B cell (primary cell): ENCODE measurements around the gene MPZL3. TPM values are rescaled to one million over a fixed set of nuclear protein-coding genes. Genes with fewer than 3 reads are reported as not detected.

Experiments used
- ATAC-seq: fragments of 200-7000 bp; cut with Tn5 transposase; one replicate; pipeline ENCODE4 v1.10.0; 2021; ENCODE audit warnings: low read depth, mild to moderate bottlenecking, moderate number of reproducible peaks, moderate library complexity
- CTCF ChIA-PET: fragments of 350-600 bp; sonication (Branson Sonifier 250); formaldehyde crosslinking; loops from one replicate; lab custom pipeline; 2021; ENCODE audit warnings: antibody characterized with exemption, inconsistent platforms; lab: Charles Lee
- POLR2A ChIA-PET: fragments of 350-600 bp; sonication (Branson Sonifier 250); formaldehyde crosslinking; loops from one replicate; lab custom pipeline; 2021; ENCODE audit warnings: antibody characterized with exemption; lab: Charles Lee
- DNase-seq: peaks from one replicate; pipeline ENCODE4 v3.0.0; 2013
- H2AFZ ChIP-seq: 2 replicates; pipeline ENCODE4 v1.6.1; 2012; ENCODE audit warnings: mild to moderate bottlenecking, low read depth, low read length; ENCODE audit not compliant: insufficient read depth, poor library complexity, severe bottlenecking
- H3K27ac ChIP-seq, 2 donors: 1 replicate in 1 of 2; 2 replicates in 1 of 2; pipeline ENCODE4 v1.5.1; 2012 to 2013; ENCODE audit warnings: low read length in 2 of 2, mild to moderate bottlenecking in 2 of 2, moderate library complexity in 1 of 2
- H3K27me3 ChIP-seq, 4 experiments: fragments of 200-600 bp in 1 of 4; sonication (generic) in 1 of 4; replicated peaks in 1 of 4; 1 replicate in 2 of 4; 2 replicates in 2 of 4; pipeline versions ENCODE4 v1.6.1 to v1.7.0; 2013 to 2016; ENCODE audit warnings: low read length in 3 of 4, mild to moderate bottlenecking in 2 of 4, mixed read lengths in 1 of 4, moderate library complexity in 1 of 4; ENCODE audit not compliant: insufficient read depth in 4 of 4, control insufficient read depth in 3 of 4; ENCODE audit errors: control extremely low read depth in 1 of 4
- H3K36me3 ChIP-seq, 2 experiments: replicated peaks in 1 of 2; 1 replicate in 1 of 2; 2 replicates in 1 of 2; pipeline versions ENCODE4 v1.6.1 to v1.7.1; 2013; ENCODE audit warnings: low read length in 1 of 2; ENCODE audit not compliant: insufficient read depth in 2 of 2, control insufficient read depth in 1 of 2; ENCODE audit errors: control extremely low read depth in 1 of 2, extremely low read depth in 1 of 2
- H3K4me1 ChIP-seq, 2 donors: fragments of 200-600 bp in 1 of 2; sonication (generic) in 1 of 2; 1 replicate in 1 of 2; 2 replicates in 1 of 2; pipeline versions ENCODE4 v1.5.1 to v1.6.1; 2013 to 2017; ENCODE audit warnings: low read length in 2 of 2; ENCODE audit not compliant: control insufficient read depth in 2 of 2, insufficient read depth in 2 of 2
- H3K4me2 ChIP-seq: replicated peaks from 2 replicates; pipeline ENCODE3; 2012; ENCODE audit warnings: mild to moderate bottlenecking, low read depth, low read length; ENCODE audit not compliant: poor library complexity, severe bottlenecking
- H3K4me3 ChIP-seq, 5 experiments: fragments of 200-600 bp in 1 of 5; sonication (generic) in 1 of 5; 1 replicate in 3 of 5; 2 replicates in 2 of 5; pipeline versions ENCODE4 v1.5.1 to v1.7.0; 2011 to 2016; ENCODE audit warnings: low read length in 4 of 5, mild to moderate bottlenecking in 4 of 5, low read depth in 2 of 5, control low read depth in 1 of 5, moderate library complexity in 1 of 5; ENCODE audit not compliant: insufficient read depth in 1 of 5; ENCODE audit errors: control extremely low read depth in 1 of 5, extremely low read depth in 1 of 5
- H3K79me2 ChIP-seq: fragments of 200-600 bp; sonication (generic); one replicate; pipeline ENCODE4 v1.6.0; 2016; ENCODE audit warnings: low read length; ENCODE audit not compliant: control insufficient read depth, insufficient read depth
- H3K9ac ChIP-seq: fragments of 200-600 bp; sonication (generic); 2 replicates; pipeline ENCODE4 v1.6.1; 2017; ENCODE audit warnings: mild to moderate bottlenecking, low read length, moderate library complexity
- H3K9me3 ChIP-seq, 3 donors: one replicate each; pipeline versions ENCODE4 v1.6.1 to v1.7.1; 2013; ENCODE audit warnings: low read length in 2 of 3; ENCODE audit not compliant: control insufficient read depth in 2 of 3, insufficient read depth in 1 of 3; ENCODE audit errors: control extremely low read depth in 1 of 3
- H4K20me1 ChIP-seq: 2 replicates; pipeline ENCODE4 v1.6.0; 2012; ENCODE audit warnings: mild to moderate bottlenecking, low read length; ENCODE audit not compliant: insufficient read depth, control insufficient read depth, poor library complexity, severe bottlenecking
- H3K27ac Mint-ChIP-seq: one replicate; pipeline ENCODE4 v1.8.0; 2021; ENCODE audit warnings: mixed read lengths
- H3K27me3 Mint-ChIP-seq: one replicate; pipeline ENCODE4 v1.8.0; 2021; ENCODE audit warnings: mixed read lengths
- H3K4me1 Mint-ChIP-seq: one replicate; pipeline ENCODE4 v1.8.0; 2021; ENCODE audit warnings: mixed read lengths
- H3K4me3 Mint-ChIP-seq: one replicate; pipeline ENCODE4 v1.8.0; 2021; ENCODE audit warnings: mixed read lengths
- H3K9me3 Mint-ChIP-seq: one replicate; pipeline ENCODE4 v1.8.0; 2022; ENCODE audit warnings: mixed read lengths; ENCODE audit not compliant: insufficient read depth
- EZH2 ChIP-seq: IDR thresholded peaks from 2 replicates; pipeline ENCODE4 v1.6.1; 2012; ENCODE audit warnings: borderline replicate concordance, low read depth, mild to moderate bottlenecking, moderate library complexity, low read length; ENCODE audit not compliant: insufficient read depth, poor library complexity, severe bottlenecking
- WGBS: methylation state at CpG from one replicate; pipeline ENCODE4 v1.1.5; 2013; ENCODE audit warnings: missing lambda C conversion rate; ENCODE audit not compliant: insufficient coverage; 5-methylcytosine and 5-hydroxymethylcytosine counted together
- intact Hi-C: fragments of 100-400 bp; cut with micrococcal nuclease; formaldehyde crosslinking; loops from one replicate; pipeline ENCODE4 v1.10.0; 2022
- polyA plus RNA-seq: library from polyadenylated mRNA; depleted of rRNA; stranded (reverse); fragments of >200 nt; gene quantifications from 2 replicates; pipeline ENCODE4 v1.2.3, GENCODE V29; 2012
- total RNA-seq, 2 donors: library from RNA; stranded (reverse); fragments of 120-200 nt in 1 of 2; gene quantifications; 1 replicate in 1 of 2; 2 replicates in 1 of 2; pipeline versions ENCODE4 v1.2.3 to v1.2.4, GENCODE V29; 2013 to 2022
- TF ChIP-seq, protein P1 (sequence below): fragments of 200-600 bp; IDR thresholded peaks from one replicate; pipeline ENCODE4 v1.8.0; 2022; ENCODE audit warnings: antibody characterized with exemption, mild to moderate bottlenecking

The MPZL3 gene
- total and polyA plus RNA-seq, 2 donors (not counting 1 experiment from before 2014, with no cell fraction given) = 1.4 to 4.2 TPM

- Histone ChIP-seq H3K36me3 (no peaks in the 10 kb centered on the region), H3K9ac (no peak overlapping the region), H3K4me3 (no peak overlapping the region), H2AFZ (no peak overlapping the region), H3K4me2 (peak overlapping the region; percentile 56), H3K4me1 (peaks cover 62 to 65% of the 10 kb centered on the region in 2 donors), H3K79me2 (no peaks in the 10 kb centered on the region), H4K20me1 (no peaks in the 10 kb centered on the region), H3K27ac (no peak overlapping the region), H3K9me3 (no peaks in the 10 kb centered on the region), H3K27me3 (peaks cover 0 to 12% (median 8%) of the 10 kb centered on the region in 4 experiments)
- POLR2A ChIA-PET = no interaction called here
- no peak for ATAC-seq
- Mint-ChIP-seq H3K27ac (no peak overlapping the region), H3K27me3 (peaks cover 16% of the 10 kb centered on the region), H3K9me3 (no peaks in the 10 kb centered on the region), H3K4me3 (peak overlapping the region; percentile 18), H3K4me1 (peaks cover 60% of the 10 kb centered on the region)
- DNase-seq = no peak
- WGBS = 33% methylated on average over 1 of the region's 2 CpGs
- CTCF ChIA-PET = interaction anchor here (1.4 to 3.4 kb wide), 2 partner anchors 25 to 28 kb away, joined by 3 to 20 read pairs; no protein-coding TSS in a partner anchor
- no peak for TF ChIP-seq EZH2
- TF ChIP-seq, protein P1, sequence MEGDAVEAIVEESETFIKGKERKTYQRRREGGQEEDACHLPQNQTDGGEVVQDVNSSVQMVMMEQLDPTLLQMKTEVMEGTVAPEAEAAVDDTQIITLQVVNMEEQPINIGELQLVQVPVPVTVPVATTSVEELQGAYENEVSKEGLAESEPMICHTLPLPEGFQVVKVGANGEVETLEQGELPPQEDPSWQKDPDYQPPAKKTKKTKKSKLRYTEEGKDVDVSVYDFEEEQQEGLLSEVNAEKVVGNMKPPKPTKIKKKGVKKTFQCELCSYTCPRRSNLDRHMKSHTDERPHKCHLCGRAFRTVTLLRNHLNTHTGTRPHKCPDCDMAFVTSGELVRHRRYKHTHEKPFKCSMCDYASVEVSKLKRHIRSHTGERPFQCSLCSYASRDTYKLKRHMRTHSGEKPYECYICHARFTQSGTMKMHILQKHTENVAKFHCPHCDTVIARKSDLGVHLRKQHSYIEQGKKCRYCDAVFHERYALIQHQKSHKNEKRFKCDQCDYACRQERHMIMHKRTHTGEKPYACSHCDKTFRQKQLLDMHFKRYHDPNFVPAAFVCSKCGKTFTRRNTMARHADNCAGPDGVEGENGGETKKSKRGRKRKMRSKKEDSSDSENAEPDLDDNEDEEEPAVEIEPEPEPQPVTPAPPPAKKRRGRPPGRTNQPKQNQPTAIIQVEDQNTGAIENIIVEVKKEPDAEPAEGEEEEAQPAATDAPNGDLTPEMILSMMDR = no peak
- intact Hi-C loops = loop anchor here (2.0 to 10.0 kb wide), 3 partner anchors 14 to 212 kb away; no protein-coding TSS in a partner anchor
Measured at GRCh38 chr11:118226781-118227180, 25.4 kb downstream of the MPZL3 start.

- peaks cover 60% of the 10 kb centered on the region for H3K4me1 Mint-ChIP-seq
- no peak overlapping the region for H3K27ac Mint-ChIP-seq
- no peak overlapping the region for H3K4me3 ChIP-seq
- peak overlapping the region; percentile 18 for H3K4me3 Mint-ChIP-seq
- no peaks in the 10 kb centered on the region for H3K36me3 ChIP-seq
- no peak overlapping the region for H3K9ac ChIP-seq
- ChIA-PET POLR2A (interaction anchor here (0.7 kb wide), 1 partner anchor 15 kb away, joined by 3 read pairs; no protein-coding TSS in a partner anchor), CTCF (interaction anchor here (1.4 to 3.4 kb wide), 2 partner anchors 24 to 28 kb away, joined by 3 to 20 read pairs; no protein-coding TSS in a partner anchor)
- peak overlapping the region; percentile 56 for H3K4me2 ChIP-seq
- TF ChIP-seq EZH2 = no peak
- peaks cover 20% of the 10 kb centered on the region for H3K27me3 Mint-ChIP-seq
- H4K20me1 ChIP-seq = no peaks in the 10 kb centered on the region
- H3K27me3 ChIP-seq = peaks cover 0 to 17% (median 13%) of the 10 kb centered on the region in 4 experiments
- WGBS = 41% methylated on average over 7 of the region's 7 CpGs
- no peak for DNase-seq
- H3K27ac ChIP-seq = no peak overlapping the region
- H3K9me3 ChIP-seq = no peaks in the 10 kb centered on the region
- H3K4me1 ChIP-seq = peaks cover 62 to 65% of the 10 kb centered on the region in 2 donors
- H3K79me2 ChIP-seq = no peaks in the 10 kb centered on the region
- H3K9me3 Mint-ChIP-seq = no peaks in the 10 kb centered on the region
- H2AFZ ChIP-seq = no peak overlapping the region
- intact Hi-C loops = loop anchor here (2.0 to 10.0 kb wide), 3 partner anchors 15 to 211 kb away; no protein-coding TSS in a partner anchor
- no peak for ATAC-seq
Measured at GRCh38 chr11:118226296-118226695, 25.9 kb downstream of the MPZL3 start.
